H9 (cell line): Measurements from ENCODE around the gene ROPN1L. TPM values are rescaled to one million over a fixed set of nuclear protein-coding genes. Genes with fewer than 3 reads are reported as not detected.

Source experiments
- DNase-seq: peaks from one replicate; pipeline ENCODE4 v3.0.0-alpha.2; 2017
- H2AFZ ChIP-seq: one replicate; pipeline ENCODE4 v1.6.1; 2013; ENCODE audit warnings: mild to moderate bottlenecking, low read length, control low read depth, moderate library complexity
- H2AK5ac ChIP-seq: 2 replicates; pipeline ENCODE4 v1.6.1; 2013; ENCODE audit warnings: low read length, control low read depth, mixed read lengths; ENCODE audit not compliant: insufficient read length
- H2BK120ac ChIP-seq: one replicate; pipeline ENCODE4 v1.6.1; 2013; ENCODE audit warnings: low read depth, mild to moderate bottlenecking, low read length, control low read depth, inconsistent platforms; ENCODE audit not compliant: poor library complexity, severe bottlenecking
- H2BK12ac ChIP-seq: 2 replicates; pipeline ENCODE4 v1.6.1; 2013; ENCODE audit warnings: low read length, control low read depth, mixed read lengths, low read depth; ENCODE audit not compliant: insufficient read length
- H2BK15ac ChIP-seq: 2 replicates; pipeline ENCODE4 v1.6.1; 2013; ENCODE audit warnings: low read depth, low read length, control low read depth
- H2BK20ac ChIP-seq: one replicate; pipeline ENCODE4 v1.6.1; 2013; ENCODE audit warnings: low read depth, mild to moderate bottlenecking, low read length, control low read depth, inconsistent platforms; ENCODE audit not compliant: poor library complexity, severe bottlenecking
- H2BK5ac ChIP-seq: 2 replicates; pipeline ENCODE4 v1.6.1; 2013; ENCODE audit warnings: low read length, control low read depth, mixed read lengths; ENCODE audit not compliant: insufficient read length
- H3K14ac ChIP-seq: 2 replicates; pipeline ENCODE4 v1.6.1; 2013; ENCODE audit warnings: low read length, control low read depth; ENCODE audit not compliant: insufficient read depth
- H3K18ac ChIP-seq: 2 replicates; pipeline ENCODE4 v1.6.1; 2013; ENCODE audit warnings: low read depth, mild to moderate bottlenecking, mixed read lengths, low read length, control low read depth; ENCODE audit not compliant: insufficient read length
- H3K23ac ChIP-seq: 2 replicates; pipeline ENCODE4 v1.6.1; 2013; ENCODE audit warnings: low read length, control low read depth, mixed read lengths, low read depth; ENCODE audit not compliant: insufficient read length
- H3K23me2 ChIP-seq: 2 replicates; pipeline ENCODE4 v1.6.1; 2013; ENCODE audit warnings: low read depth, mild to moderate bottlenecking, mixed read lengths, low read length, control low read depth; ENCODE audit not compliant: insufficient read length, poor library complexity, severe bottlenecking
- H3K27ac ChIP-seq: 2 replicates; pipeline ENCODE4 v1.5.1; 2013; ENCODE audit warnings: low read length, control low read depth, mixed read lengths, low read depth; ENCODE audit not compliant: insufficient read length
- H3K27me3 ChIP-seq: 2 replicates; pipeline ENCODE4 v1.6.1; 2013; ENCODE audit warnings: low read length, control low read depth, inconsistent platforms; ENCODE audit not compliant: insufficient read depth
- H3K4ac ChIP-seq: 2 replicates; pipeline ENCODE4 v1.6.1; 2013; ENCODE audit warnings: low read depth, mild to moderate bottlenecking, control low read depth, inconsistent platforms, low read length, moderate library complexity
- H3K4me1 ChIP-seq: 2 replicates; pipeline ENCODE4 v1.6.1; 2013; ENCODE audit warnings: low read length, control low read depth, inconsistent platforms; ENCODE audit not compliant: insufficient read depth
- H3K4me2 ChIP-seq: 2 replicates; pipeline ENCODE4 v1.6.1; 2013; ENCODE audit warnings: low read length, control low read depth, mixed read lengths; ENCODE audit not compliant: insufficient read length, insufficient read depth
- H3K56ac ChIP-seq: 2 replicates; pipeline ENCODE4 v1.6.1; 2013; ENCODE audit warnings: low read depth, mild to moderate bottlenecking, mixed read lengths, low read length, control low read depth; ENCODE audit not compliant: insufficient read length
- H3K79me1 ChIP-seq: 2 replicates; pipeline ENCODE4 v1.6.1; 2013; ENCODE audit warnings: low read depth, mild to moderate bottlenecking, moderate library complexity, low read length, control low read depth, inconsistent platforms; ENCODE audit not compliant: insufficient read depth, poor library complexity, severe bottlenecking
- H3K79me2 ChIP-seq: 2 replicates; pipeline ENCODE4 v1.6.1; 2013; ENCODE audit warnings: low read length, control low read depth, inconsistent platforms; ENCODE audit not compliant: insufficient read depth
- H3K9ac ChIP-seq: 2 replicates; pipeline ENCODE4 v1.6.1; 2013; ENCODE audit warnings: low read length, control low read depth, mixed read lengths; ENCODE audit not compliant: insufficient read length; ENCODE audit errors: extremely low read depth
- H3K9me3 ChIP-seq: one replicate; pipeline ENCODE4 v1.6.1; 2013; ENCODE audit warnings: low read depth, low read length, inconsistent platforms; ENCODE audit not compliant: control insufficient read depth
- H3T11ph ChIP-seq: one replicate; pipeline ENCODE4 v1.6.1; 2013; ENCODE audit warnings: mild to moderate bottlenecking, low read length, control low read depth, inconsistent platforms
- H4K20me1 ChIP-seq: one replicate; pipeline ENCODE4 v1.6.1; 2013; ENCODE audit not compliant: control insufficient read depth, insufficient read length, insufficient read depth
- H4K5ac ChIP-seq: 2 replicates; pipeline ENCODE4 v1.6.1; 2013; ENCODE audit warnings: low read depth, mild to moderate bottlenecking, mixed read lengths, low read length, control low read depth; ENCODE audit not compliant: insufficient read length
- H4K8ac ChIP-seq: replicated peaks from 2 replicates; pipeline ENCODE4 v1.6.1; 2013; ENCODE audit warnings: low read length, control low read depth, mixed read lengths, low read depth; ENCODE audit not compliant: insufficient read length
- H4K91ac ChIP-seq: 2 replicates; pipeline ENCODE4 v1.6.1; 2013; ENCODE audit warnings: low read depth, mild to moderate bottlenecking, moderate library complexity, mixed read lengths, low read length, control low read depth; ENCODE audit not compliant: insufficient read length
- H3K27ac Mint-ChIP-seq, 3 experiments: 2 replicates in 2 of 3; 3 replicates in 1 of 3; pipeline ENCODE4 v1.8.0; 2020 to 2021; ENCODE audit warnings: mixed read lengths in 3 of 3, mild to moderate bottlenecking in 1 of 3, moderate library complexity in 1 of 3
- H3K27me3 Mint-ChIP-seq: 2 replicates; pipeline ENCODE4 v1.8.0; 2021; ENCODE audit warnings: low read depth, mild to moderate bottlenecking, moderate library complexity, mixed read lengths
- H3K36me3 Mint-ChIP-seq, 3 experiments: 2 replicates in 2 of 3; 3 replicates in 1 of 3; pipeline ENCODE4 v1.8.0; 2020 to 2021; ENCODE audit warnings: low read depth in 3 of 3, mixed read lengths in 3 of 3; ENCODE audit not compliant: insufficient read depth in 1 of 3
- H3K4me1 Mint-ChIP-seq, 2 experiments: 2 replicates each; pipeline ENCODE4 v1.8.0; 2020; ENCODE audit warnings: mixed read lengths in 2 of 2
- H3K4me3 Mint-ChIP-seq, 2 experiments: 2 replicates in 1 of 2; 3 replicates in 1 of 2; pipeline ENCODE4 v1.8.0; 2020 to 2021; ENCODE audit warnings: mild to moderate bottlenecking in 2 of 2, mixed read lengths in 2 of 2, moderate library complexity in 1 of 2
- H3K9me3 Mint-ChIP-seq, 2 experiments: 2 replicates in 1 of 2; 3 replicates in 1 of 2; pipeline ENCODE4 v1.8.0; 2020; ENCODE audit warnings: mild to moderate bottlenecking in 2 of 2, mixed read lengths in 2 of 2, moderate library complexity in 1 of 2
- CTCF ChIP-seq: fragments of 200-600 bp; sonication (generic); conservative IDR thresholded peaks from 3 replicates; pipeline ENCODE4 v1.8.0; 2021; ENCODE audit warnings: antibody characterized with exemption, mild to moderate bottlenecking
- WGBS: extraction: QIAGEN DNeasy Blood & Tissue Kit; methylation state at CpG from one replicate; pipeline ENCODE4 v1.1.7; 2013; ENCODE audit warnings: missing lambda C conversion rate, low lambda C conversion rate, mixed read lengths; ENCODE audit not compliant: insufficient read length; ENCODE audit errors: extremely low coverage; 5-methylcytosine and 5-hydroxymethylcytosine counted together
- total RNA-seq: library from RNA; stranded (reverse); gene quantifications from 2 replicates; pipeline ENCODE4 v1.2.1, GENCODE V29; 2021

Gene ROPN1L
- total RNA-seq, 1 experiment from 2014 or later = 0.37 TPM

- no peak for TF ChIP-seq CTCF
- Histone ChIP-seq H2AFZ (no peak overlapping the region), H3K79me1 (no peaks in the 10 kb centered on the region), H4K20me1 (peaks cover 2% of the 10 kb centered on the region), H3K79me2 (no peaks in the 10 kb centered on the region), H3K9me3 (no peaks in the 10 kb centered on the region), H3K4me1 (no peaks in the 10 kb centered on the region), H3K9ac (no peak overlapping the region), H3K27me3 (no peaks in the 10 kb centered on the region), H3K23ac (no peak overlapping the region), H3K4ac (no peak overlapping the region), H2AK5ac (no peak overlapping the region), H3K23me2 (no peaks in the 10 kb centered on the region), H4K91ac (no peak overlapping the region), H3K18ac (peak overlapping the region; percentile 28), H4K5ac (no peak overlapping the region), H3K14ac (peak overlapping the region; percentile 23; the same call in 1 of the 2 replicates), H3K56ac (no peak overlapping the region), H3T11ph (no peak overlapping the region), H4K8ac (no peak overlapping the region), H3K27ac (no peak overlapping the region), H3K4me2 (no peak overlapping the region), H2BK15ac (no peak overlapping the region), H2BK20ac (no peak overlapping the region), H2BK5ac (no peak overlapping the region), H2BK12ac (no peak overlapping the region), H2BK120ac (no peak overlapping the region)
- WGBS = no CpG with 5 or more reads among the region's 13 CpGs
- H3K9me3 Mint-ChIP-seq = no peaks in the 10 kb centered on the region
- no peak for DNase-seq
- no peaks in the 10 kb centered on the region for H3K36me3 Mint-ChIP-seq
- H3K4me1 Mint-ChIP-seq = peaks cover 18 to 30% of the 10 kb centered on the region in 2 experiments
- peak overlapping the region; percentile 6 to 78 (median 23); a peak in 3 of 7 replicates for H3K27ac Mint-ChIP-seq
- H3K4me3 Mint-ChIP-seq = no peak overlapping the region
- peaks cover 14% of the 10 kb centered on the region for H3K27me3 Mint-ChIP-seq
These were observed 18.7 kb downstream of the ROPN1L start for GRCh38 chr5:10460252-10460906.
